ENCODE measurements around the gene ALB. TPM values are rescaled to one million over a fixed set of nuclear protein-coding genes. Genes with fewer than 3 reads are reported as not detected.

Gene ALB
- total RNA-seq, 1 donor from 2014 or later, result 51.5 TPM

DNA sequence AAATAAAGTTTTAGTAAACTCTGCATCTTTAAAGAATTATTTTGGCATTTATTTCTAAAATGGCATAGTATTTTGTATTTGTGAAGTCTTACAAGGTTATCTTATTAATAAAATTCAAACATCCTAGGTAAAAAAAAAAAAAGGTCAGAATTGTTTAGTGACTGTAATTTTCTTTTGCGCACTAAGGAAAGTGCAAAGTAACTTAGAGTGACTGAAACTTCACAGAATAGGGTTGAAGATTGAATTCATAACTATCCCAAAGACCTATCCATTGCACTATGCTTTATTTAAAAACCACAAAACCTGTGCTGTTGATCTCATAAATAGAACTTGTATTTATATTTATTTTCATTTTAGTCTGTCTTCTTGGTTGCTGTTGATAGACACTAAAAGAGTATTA is 370 bp downstream of the ALB start:
- no peak overlapping the region for H3K4me3 ChIP-seq
- TF ChIP-seq, protein P1, sequence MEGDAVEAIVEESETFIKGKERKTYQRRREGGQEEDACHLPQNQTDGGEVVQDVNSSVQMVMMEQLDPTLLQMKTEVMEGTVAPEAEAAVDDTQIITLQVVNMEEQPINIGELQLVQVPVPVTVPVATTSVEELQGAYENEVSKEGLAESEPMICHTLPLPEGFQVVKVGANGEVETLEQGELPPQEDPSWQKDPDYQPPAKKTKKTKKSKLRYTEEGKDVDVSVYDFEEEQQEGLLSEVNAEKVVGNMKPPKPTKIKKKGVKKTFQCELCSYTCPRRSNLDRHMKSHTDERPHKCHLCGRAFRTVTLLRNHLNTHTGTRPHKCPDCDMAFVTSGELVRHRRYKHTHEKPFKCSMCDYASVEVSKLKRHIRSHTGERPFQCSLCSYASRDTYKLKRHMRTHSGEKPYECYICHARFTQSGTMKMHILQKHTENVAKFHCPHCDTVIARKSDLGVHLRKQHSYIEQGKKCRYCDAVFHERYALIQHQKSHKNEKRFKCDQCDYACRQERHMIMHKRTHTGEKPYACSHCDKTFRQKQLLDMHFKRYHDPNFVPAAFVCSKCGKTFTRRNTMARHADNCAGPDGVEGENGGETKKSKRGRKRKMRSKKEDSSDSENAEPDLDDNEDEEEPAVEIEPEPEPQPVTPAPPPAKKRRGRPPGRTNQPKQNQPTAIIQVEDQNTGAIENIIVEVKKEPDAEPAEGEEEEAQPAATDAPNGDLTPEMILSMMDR (IDR thresholded peaks at IDR 0.05), result no peak
- intact Hi-C loops (cut with DNase I), result no loop called here

GRCh38 chr4:73405138-73405537 is 1.1 kb downstream of the ALB start:
- DNase-seq (ENCODE audit: low spot score in 2 of 2), result no peak
- H3K4me3 ChIP-seq, result no peak overlapping the region
- H3K27ac ChIP-seq, result no peak overlapping the region
- H3K36me3 ChIP-seq, result no peaks in the 10 kb centered on the region
- H3K9me3 ChIP-seq, result no peaks in the 10 kb centered on the region
- TF ChIP-seq, protein P1 (IDR thresholded peaks at IDR 0.05), result no peak
- no peaks in the 10 kb centered on the region for H3K27me3 ChIP-seq
- no peaks in the 10 kb centered on the region for H3K4me1 ChIP-seq
- intact Hi-C loops (cut with DNase I), result no loop called here

More for the DNA sequence above, 370 bp downstream of the ALB start:
- no peak overlapping the region for H3K27ac ChIP-seq
- H3K36me3 ChIP-seq, result no peaks in the 10 kb centered on the region
- DNase-seq (ENCODE audit: low spot score in 2 of 2), result no peak
- no peaks in the 10 kb centered on the region for H3K9me3 ChIP-seq
- no peaks in the 10 kb centered on the region for H3K27me3 ChIP-seq
- no peaks in the 10 kb centered on the region for H3K4me1 ChIP-seq

GRCh38 chr4:73406548-73406875 is 2.4 kb downstream of the ALB start:
- Histone ChIP-seq H3K4me3 (no peak overlapping the region), H3K4me1 (no peaks in the 10 kb centered on the region), H3K9me3 (no peaks in the 10 kb centered on the region), H3K27ac (no peak overlapping the region), H3K27me3 (no peaks in the 10 kb centered on the region), H3K36me3 (no peaks in the 10 kb centered on the region)
- intact Hi-C loops (cut with DNase I), result no loop called here
- DNase-seq (ENCODE audit: low spot score in 2 of 2), result no peak
- TF ChIP-seq, protein P1 (IDR thresholded peaks at IDR 0.05), result no peak

DNA sequence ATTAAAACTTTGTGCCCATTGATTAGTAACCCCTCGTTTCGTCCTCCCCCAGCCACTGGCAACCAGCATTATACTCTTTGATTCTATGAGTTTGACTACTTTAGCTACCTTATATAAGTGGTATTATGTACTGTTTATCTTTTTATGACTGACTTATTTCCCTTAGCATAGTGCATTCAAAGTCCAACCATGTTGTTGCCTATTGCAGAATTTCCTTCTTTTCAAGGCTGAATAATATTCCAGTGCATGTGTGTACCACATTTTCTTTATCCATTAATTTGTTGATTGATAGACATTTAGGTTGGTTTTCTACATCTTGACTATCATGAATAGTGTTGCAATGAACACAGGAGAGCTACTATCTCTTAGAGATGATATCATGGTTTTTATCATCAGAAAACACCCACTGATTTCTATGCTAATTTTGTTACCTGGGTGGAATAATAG is 3.2 kb downstream of the ALB start:
- DNase-seq (ENCODE audit: low spot score in 2 of 2), result no peak
- no peak overlapping the region for H3K27ac ChIP-seq
- intact Hi-C loops (cut with DNase I), result no loop called here
- H3K9me3 ChIP-seq, result no peaks in the 10 kb centered on the region
- H3K36me3 ChIP-seq, result no peaks in the 10 kb centered on the region
- H3K4me3 ChIP-seq, result no peak overlapping the region
- H3K27me3 ChIP-seq, result no peaks in the 10 kb centered on the region
- TF ChIP-seq, protein P1 (IDR thresholded peaks at IDR 0.05), result no peak
- H3K4me1 ChIP-seq, result no peaks in the 10 kb centered on the region

DNA sequence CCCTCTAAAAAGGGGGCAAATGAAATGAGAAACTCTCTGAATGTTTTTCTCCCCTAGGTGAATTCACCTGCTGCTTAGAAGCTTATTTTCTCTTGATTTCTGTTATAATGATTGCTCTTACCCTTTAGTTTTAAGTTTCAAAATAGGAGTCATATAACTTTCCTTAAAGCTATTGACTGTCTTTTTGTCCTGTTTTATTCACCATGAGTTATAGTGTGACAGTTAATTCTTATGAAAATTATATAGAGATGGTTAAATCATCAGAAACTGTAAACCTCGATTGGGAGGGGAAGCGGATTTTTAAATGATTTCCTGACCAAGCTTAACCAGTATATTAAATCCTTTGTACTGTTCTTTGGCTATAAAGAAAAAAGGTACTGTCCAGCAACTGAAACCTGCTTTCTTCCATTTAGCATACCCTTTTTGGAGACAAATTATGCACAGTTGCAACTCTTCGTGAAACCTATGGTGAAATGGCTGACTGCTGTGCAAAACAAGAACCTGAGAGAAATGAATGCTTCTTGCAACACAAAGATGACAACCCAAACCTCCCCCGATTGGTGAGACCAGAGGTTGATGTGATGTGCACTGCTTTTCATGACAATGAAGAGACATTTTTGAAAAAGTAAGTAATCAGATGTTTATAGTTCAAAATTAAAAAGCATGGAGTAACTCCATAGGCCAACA is 4.2 kb downstream of the ALB start:
- no peak overlapping the region for H3K27ac ChIP-seq
- H3K36me3 ChIP-seq, result no peaks in the 10 kb centered on the region
- no peaks in the 10 kb centered on the region for H3K27me3 ChIP-seq
- TF ChIP-seq, protein P1 (IDR thresholded peaks at IDR 0.05), result no peak
- H3K4me1 ChIP-seq, result no peaks in the 10 kb centered on the region
- intact Hi-C loops (cut with DNase I), result no loop called here
- no peak overlapping the region for H3K4me3 ChIP-seq
- DNase-seq (ENCODE audit: low spot score in 2 of 2), result no peak
- no peaks in the 10 kb centered on the region for H3K9me3 ChIP-seq

Data from ascending aorta (tissue), 2 donors.